ENCODE data around the gene ABCF3.
A peak's percentile ranks its signal among the peaks of the same experiment; 100 is the strongest.

The ABCF3 gene

GRCh38 chr3:184185461-184186183 is 377 bp upstream of the ABCF3 start:
- DNase-seq (ENCODE audit: low read depth): peak; percentile 99

DNA sequence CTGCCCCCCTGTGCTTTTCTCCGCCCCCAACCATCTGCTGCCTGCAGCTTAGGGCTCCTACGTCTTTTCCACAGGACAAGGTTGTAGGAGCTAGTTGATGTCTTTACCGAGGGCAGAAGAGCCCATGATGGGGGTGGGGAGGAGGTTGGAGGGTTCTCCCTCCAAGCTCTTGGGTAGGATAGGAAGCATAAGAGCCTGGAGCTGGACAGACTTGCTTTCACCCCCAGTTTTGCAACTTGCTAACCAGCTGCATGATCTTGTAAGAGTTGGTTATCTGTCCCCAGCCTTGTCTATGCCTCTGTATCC is 856 bp downstream of the ABCF3 start:
- no peak for DNase-seq (ENCODE audit: low read depth)

DNA sequence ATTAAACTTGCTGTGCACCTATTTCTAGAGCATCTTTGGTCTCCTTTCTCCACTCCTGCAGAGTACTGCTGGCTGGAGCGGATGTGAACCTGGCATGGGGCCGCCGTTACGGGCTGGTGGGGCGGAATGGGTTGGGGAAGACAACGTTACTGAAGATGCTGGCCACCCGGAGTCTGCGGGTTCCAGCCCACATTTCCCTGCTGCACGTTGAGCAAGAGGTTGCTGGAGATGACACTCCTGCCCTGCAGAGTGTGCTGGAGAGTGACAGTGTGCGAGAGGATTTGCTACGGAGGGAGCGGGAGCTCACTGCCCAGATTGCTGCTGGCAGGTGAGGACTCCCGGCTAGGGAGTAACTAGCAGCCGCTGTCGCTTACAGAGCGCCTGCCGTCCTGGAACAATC is 2.1 kb downstream of the ABCF3 start:
- no peak for DNase-seq (ENCODE audit: low read depth)

- DNase-seq (ENCODE audit: low read depth): no peak
These were observed 3.4 kb downstream of the ABCF3 start for GRCh38 chr3:184189421-184189820.

- no peak for DNase-seq (ENCODE audit: low read depth)
These were observed 6.9 kb downstream of the ABCF3 start for GRCh38 chr3:184192889-184193288.

DNA sequence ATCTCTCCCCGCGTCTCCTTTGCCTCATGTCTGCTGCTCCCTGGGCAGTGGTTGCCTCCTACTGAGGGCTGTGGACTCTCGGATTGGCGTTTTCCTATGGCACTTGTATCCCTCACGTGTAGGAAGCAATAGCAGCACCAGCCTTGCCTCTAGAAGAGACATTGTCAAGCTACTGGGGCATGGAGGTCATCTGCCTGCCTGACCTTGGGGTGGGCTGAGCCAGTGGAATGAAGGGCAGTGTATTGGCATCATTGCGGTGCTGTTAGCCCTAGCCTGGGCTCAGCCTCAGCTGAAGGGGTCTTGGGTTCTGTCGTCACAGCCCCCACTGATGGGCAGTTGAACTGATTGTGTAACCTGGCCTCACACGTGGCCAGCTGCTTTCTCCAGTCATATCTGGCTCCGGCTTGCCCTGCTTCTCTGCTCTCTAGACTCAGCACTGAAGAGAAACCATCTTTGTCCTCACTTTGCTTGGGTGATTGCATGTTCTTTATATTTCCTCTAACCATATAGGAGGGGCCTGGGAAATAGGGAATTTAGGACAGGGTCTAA is 8.1 kb downstream of the ABCF3 start:
- no peak for DNase-seq (ENCODE audit: low read depth)

DNA sequence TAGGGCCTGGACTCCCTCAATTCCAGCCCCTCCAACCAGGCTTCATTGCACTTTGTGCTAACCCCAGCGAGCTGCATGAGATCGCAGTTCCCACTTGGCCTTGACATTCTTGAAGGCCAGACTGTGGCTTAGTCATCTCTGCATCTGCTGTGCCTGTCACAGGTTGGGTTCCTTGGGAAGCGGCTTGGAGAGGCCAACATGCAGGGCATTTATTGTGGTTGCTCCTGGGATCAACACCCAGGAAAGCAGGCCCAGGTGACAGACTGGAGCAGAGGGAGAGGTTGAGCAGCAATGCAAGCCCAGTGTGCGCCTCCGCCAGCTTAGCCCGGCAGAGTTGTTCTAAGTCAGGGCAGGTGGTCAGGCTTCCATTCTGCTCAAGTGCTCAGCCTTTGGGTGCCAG is 10.5 kb downstream of the ABCF3 start:
- DNase-seq (ENCODE audit: low read depth): no peak

- no peak for DNase-seq (ENCODE audit: low read depth)
These were observed 12.5 kb downstream of the ABCF3 start for GRCh38 chr3:184198509-184198908.

GRCh38 chr3:184200825-184201224 is 14.8 kb downstream of the ABCF3 start:
- no peak for DNase-seq (ENCODE audit: low read depth)

DNA sequence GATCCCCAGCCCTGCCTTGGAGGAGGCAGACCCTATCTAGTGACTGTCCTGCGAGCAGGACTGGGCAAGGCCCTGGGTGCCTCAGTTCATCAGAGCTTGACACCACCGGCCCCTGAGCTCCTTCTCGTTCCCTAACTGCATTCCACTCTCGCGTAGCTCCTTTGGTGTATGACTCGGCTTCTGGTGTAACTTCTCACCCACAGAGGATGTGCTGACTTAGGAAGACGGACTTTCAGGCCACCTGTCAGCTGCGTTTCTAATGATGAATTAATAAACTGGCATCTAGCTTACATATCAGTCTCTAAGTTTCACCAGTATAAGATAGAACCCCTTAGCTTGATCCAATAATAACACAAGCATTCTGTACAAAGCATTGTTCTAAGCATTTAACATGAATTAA is 17.5 kb downstream of the ABCF3 start:
- DNase-seq (ENCODE audit: low read depth): no peak

- no peak for DNase-seq (ENCODE audit: low read depth)
These were observed 23.3 kb downstream of the ABCF3 start for GRCh38 chr3:184209146-184209923.

DNA sequence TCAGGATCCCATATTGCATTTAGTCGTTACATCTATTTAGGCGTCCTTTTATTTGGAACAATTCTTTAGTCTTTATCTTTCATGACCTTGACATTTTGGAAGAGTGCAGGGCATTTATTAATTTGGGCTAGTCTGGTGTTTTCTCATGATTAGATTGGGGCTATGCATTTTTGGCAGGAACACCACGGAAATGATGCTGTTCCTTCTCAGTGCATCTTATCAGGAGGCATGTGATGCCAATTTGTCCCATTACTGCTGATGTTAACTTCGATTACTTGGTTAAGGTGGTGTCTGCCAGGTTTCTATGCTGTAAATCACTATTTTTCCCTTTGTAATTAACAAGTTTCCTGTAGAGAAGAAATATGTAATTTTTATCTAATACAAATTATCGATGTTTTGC is 25.3 kb downstream of the ABCF3 start:
- no peak for DNase-seq (ENCODE audit: low read depth)

DNA sequence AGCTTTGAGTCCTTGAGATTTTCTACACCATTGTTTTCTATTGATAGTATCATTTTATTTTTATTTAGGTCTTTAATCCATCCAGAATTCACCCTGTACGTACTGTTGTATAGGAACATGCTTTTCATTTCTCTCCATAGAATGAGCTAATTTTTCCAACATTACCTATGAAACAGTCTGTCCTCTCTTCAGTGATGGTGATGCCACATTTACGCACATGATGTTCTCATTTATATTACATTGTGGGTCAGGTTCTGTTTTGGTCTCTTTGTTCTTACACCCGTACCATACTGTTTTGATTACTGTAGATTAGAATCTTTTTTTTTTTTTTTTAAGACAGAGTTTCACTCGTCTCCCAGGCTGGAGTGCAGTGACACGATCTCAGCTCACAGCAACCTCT is 25.7 kb downstream of the ABCF3 start:
- no peak for DNase-seq (ENCODE audit: low read depth)

GRCh38 chr3:184218814-184219213 is 32.8 kb downstream of the ABCF3 start:
- no peak for DNase-seq (ENCODE audit: low read depth)

DNA sequence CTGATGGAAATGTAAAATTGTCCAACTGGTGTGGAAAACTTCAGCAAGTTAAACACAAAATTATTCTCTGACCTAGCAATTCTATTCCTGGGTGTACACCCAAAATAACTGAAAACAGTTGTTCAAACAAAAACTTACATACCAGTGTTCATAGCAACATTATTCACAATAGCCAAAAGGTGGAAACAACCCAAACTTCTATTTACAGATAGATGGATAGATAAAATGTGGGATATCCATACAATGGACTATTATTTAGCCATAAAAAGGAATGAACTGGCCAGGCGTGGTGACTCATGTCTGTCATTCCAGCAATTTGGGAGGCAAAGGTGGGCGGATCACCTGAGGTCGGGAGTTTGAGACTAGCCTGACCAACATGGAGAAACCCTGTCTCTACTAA is 36.5 kb downstream of the ABCF3 start:
- DNase-seq (ENCODE audit: low read depth): no peak

DNA sequence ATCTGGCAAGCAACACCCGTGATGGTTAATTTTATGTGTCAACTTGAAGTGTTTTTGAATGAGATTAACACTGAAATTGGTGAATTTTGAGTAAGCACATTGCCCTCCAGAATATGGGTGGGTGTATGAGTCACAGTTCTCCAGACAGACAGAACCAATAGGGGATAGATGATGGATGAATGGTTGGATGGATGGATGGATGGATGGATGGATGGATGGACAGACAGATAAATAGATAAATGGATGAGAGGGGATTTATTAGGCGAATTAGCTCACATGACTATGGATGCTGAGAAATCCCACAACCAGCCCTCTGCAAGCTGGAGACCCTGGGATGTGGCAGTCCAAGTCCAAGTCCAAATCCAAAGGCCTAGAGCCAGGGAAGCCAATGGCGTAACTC is 37.9 kb downstream of the ABCF3 start:
- DNase-seq (ENCODE audit: low read depth): no peak

GRCh38 chr3:184227481-184227935 is 41.5 kb downstream of the ABCF3 start:
- peak; percentile 47 for DNase-seq (ENCODE audit: low read depth)

DNA sequence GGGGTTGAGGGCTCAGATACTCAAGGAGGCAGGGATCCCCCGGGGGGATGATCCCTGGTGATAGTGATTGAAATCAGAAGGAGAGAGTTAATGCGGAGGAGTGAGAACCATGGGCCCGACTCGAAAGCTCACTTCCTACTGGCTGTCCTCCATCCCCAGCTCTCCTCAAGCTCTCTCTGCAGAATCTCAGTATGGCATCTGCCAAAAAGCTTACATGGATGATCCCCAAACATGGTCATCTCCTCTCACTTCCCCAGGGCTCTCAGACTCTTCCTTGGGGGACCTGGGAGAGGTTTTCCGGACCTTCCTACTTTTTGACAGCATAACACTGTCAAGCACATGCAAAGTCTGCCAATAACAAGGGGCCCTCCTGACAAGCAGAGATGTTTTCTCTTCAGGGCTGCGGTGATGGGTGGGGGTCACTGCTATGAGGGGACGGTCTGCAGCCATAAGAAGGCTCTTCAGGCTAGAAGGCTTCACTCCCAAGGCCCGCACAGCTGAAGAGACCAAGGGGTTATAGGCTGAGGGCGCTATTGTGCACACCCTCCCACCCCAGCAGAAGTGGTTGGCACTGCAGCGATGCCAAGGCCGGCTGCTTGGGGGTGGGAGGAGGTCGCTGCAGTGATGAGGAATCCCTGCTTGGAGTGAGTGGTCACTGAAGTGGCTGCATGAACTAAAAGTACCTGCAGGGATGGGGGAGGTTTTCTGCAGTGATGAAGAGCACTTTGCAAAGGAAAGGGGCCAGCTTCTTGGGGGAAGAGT is 42.6 kb downstream of the ABCF3 start:
- no peak for DNase-seq (ENCODE audit: low read depth)

DNA sequence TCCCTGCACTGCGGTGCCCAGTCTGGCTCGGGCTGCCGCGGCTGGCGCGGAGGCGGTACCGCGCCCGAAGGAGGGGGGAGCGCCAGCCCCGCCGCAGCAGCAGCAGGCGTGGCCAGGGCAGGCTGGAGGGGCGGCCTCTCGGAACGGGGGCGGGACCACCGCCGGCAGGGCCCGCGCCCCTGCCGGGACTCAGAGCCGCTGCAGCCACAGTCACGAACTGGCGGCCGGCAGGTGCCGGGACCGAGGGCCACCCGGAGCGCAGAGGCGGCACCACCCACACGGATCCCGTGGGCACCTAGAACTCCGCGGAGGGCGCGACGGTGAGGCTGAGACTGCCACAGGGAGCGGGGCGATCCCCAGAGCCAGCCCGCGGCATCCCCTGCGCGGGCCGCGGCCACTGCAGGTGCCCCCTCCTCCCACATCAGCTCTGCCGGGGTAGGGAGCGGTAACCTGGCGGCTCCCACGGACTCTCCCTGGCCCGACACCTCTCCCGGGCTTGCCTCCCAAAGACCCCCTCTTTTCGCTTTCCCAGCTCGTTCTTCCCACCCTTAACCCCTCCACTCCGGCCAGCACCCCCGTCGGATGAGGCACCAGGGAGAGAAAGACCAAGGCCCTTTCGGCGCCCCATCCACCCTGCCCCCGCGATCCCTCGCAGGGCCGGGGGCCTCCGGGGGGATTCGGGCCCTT is 43.5 kb downstream of the ABCF3 start, which contains the start of gene VWA5B2:
VWA5B2 (plus strand) TSS at position 192 of the 687 bp plus-strand sequence. CDS start 944 bp downstream, outside the sequence.
- peak; percentile 72 for DNase-seq (ENCODE audit: low read depth)

GRCh38 chr3:184230081-184230602 is 44.1 kb downstream of the ABCF3 start:
- no peak for DNase-seq (ENCODE audit: low read depth)
